ENCODE data around the gene MAGI2. TPM values are rescaled to one million over a fixed set of nuclear protein-coding genes. Genes with fewer than 3 reads are reported as not detected.

Gene MAGI2
- total RNA-seq, 3 donors from 2014 or later, result 9.8 to 22.7 (median 20.2) TPM

DNA sequence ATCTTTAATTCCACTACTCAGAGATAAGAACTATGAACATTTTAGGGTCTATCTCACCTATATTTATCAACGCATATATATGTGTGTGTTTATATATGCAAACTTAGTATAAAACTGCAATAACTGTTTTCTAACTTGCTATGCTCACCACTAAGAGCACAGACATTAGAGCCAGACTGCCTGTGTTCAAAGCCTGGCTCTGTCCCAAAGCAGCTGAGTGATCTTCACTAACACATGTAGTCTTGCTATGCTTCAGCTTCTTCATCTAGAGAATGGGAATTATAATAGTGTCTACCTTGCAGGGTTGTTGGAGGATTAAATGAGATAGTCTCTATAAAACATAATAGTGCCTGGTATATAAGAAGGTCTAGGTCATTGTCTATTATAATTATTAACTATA is 165.5 kb downstream of the MAGI2 start:
- no peak for DNase-seq (ENCODE audit: low spot score in 2 of 2)
- no peaks in the 10 kb centered on the region for H3K4me1 ChIP-seq
- H3K27me3 ChIP-seq, result no peaks in the 10 kb centered on the region
- H3K9me3 ChIP-seq, result no peaks in the 10 kb centered on the region
- no peak overlapping the region for H3K27ac ChIP-seq
- no peak overlapping the region for H3K4me3 ChIP-seq
- TF ChIP-seq, protein P1, sequence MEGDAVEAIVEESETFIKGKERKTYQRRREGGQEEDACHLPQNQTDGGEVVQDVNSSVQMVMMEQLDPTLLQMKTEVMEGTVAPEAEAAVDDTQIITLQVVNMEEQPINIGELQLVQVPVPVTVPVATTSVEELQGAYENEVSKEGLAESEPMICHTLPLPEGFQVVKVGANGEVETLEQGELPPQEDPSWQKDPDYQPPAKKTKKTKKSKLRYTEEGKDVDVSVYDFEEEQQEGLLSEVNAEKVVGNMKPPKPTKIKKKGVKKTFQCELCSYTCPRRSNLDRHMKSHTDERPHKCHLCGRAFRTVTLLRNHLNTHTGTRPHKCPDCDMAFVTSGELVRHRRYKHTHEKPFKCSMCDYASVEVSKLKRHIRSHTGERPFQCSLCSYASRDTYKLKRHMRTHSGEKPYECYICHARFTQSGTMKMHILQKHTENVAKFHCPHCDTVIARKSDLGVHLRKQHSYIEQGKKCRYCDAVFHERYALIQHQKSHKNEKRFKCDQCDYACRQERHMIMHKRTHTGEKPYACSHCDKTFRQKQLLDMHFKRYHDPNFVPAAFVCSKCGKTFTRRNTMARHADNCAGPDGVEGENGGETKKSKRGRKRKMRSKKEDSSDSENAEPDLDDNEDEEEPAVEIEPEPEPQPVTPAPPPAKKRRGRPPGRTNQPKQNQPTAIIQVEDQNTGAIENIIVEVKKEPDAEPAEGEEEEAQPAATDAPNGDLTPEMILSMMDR (IDR thresholded peaks at IDR 0.05), result no peak
- TF ChIP-seq POLR2A (IDR thresholded peaks at IDR 0.05), result no peak
- TF ChIP-seq POLR2AphosphoS5 (IDR thresholded peaks at IDR 0.05), result no peak
- H3K36me3 ChIP-seq, result no peaks in the 10 kb centered on the region
- intact Hi-C loops (cut with DNase I; ENCODE audit: low total_unique reads), result no loop called here

DNA sequence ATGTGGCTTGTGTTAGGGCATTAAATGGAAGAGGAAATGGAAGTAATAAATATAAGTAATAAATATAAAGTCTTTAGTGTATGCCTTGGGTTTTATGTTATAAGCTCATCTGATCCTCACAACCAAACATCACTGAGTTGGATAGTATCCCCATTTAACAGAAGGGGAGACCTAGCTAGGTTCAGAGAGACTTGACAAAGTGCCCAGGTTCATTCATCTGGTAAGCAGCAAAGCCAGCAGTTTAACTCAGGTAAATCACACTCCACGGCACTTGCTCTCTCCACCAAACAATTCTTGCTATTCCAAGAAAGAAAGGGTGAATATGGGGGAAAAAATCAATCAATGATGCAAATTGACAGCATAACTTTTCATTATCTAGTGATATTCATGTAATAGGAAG is 167.3 kb downstream of the MAGI2 start:
- intact Hi-C loops (cut with DNase I; ENCODE audit: low total_unique reads), result no loop called here
- no peak for TF ChIP-seq POLR2AphosphoS5 (IDR thresholded peaks at IDR 0.05)
- no peak for TF ChIP-seq POLR2A (IDR thresholded peaks at IDR 0.05)
- TF ChIP-seq, protein P1 (IDR thresholded peaks at IDR 0.05), result no peak
- no peak for DNase-seq (ENCODE audit: low spot score in 2 of 2)

DNA sequence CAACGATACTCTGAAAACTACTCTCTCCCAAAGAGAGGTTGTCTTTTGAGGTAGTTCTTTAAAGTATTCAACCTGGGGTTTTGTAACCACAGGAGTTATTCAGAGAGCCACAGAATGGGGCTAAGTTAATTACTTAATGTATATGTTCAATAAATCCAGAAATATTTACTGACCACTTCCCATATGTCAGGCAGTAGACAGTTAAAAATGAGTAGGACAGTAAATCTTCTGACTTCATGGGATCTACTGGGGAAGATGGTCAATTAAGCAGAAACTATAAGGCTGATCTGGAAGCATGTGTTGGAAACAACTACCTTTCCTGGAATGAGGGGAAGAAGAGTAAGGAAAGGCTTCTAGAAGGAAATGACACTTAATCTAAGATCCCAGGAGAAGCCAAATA is 167.7 kb downstream of the MAGI2 start:
- no peaks in the 10 kb centered on the region for H3K4me1 ChIP-seq
- TF ChIP-seq POLR2A (IDR thresholded peaks at IDR 0.05), result no peak
- no peak for TF ChIP-seq POLR2AphosphoS5 (IDR thresholded peaks at IDR 0.05)
- TF ChIP-seq, protein P1 (IDR thresholded peaks at IDR 0.05), result no peak
- no peak overlapping the region for H3K27ac ChIP-seq
- H3K4me3 ChIP-seq, result no peak overlapping the region
- no peaks in the 10 kb centered on the region for H3K27me3 ChIP-seq
- no peaks in the 10 kb centered on the region for H3K9me3 ChIP-seq
- DNase-seq (ENCODE audit: low spot score in 2 of 2), result no peak
- intact Hi-C loops (cut with DNase I; ENCODE audit: low total_unique reads), result no loop called here
- H3K36me3 ChIP-seq, result no peaks in the 10 kb centered on the region

More for the DNA sequence above, 167.3 kb downstream of the MAGI2 start:
- H3K36me3 ChIP-seq, result no peaks in the 10 kb centered on the region
- H3K27me3 ChIP-seq, result no peaks in the 10 kb centered on the region
- H3K27ac ChIP-seq, result no peak overlapping the region
- H3K4me1 ChIP-seq, result no peaks in the 10 kb centered on the region
- H3K9me3 ChIP-seq, result no peaks in the 10 kb centered on the region
- no peak overlapping the region for H3K4me3 ChIP-seq

DNA sequence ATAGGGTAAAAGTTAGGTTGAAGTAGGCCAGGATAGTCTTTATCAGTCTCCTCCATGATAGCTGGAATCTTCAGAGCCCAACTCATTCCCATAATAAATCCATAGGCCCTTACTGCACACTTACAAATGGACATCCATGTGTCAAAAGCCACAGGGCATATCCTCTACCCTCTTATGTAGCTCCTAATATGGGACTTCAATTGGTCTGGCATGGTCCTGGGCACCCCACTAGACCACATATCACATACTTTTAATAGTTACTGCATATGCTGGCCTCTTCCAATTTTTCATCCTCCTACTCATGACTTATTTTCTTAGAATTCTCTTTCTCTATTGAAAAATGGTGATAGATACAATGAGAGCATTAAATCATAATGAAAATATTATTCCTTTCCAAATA is 169.3 kb downstream of the MAGI2 start:
- Histone ChIP-seq H3K9me3 (no peaks in the 10 kb centered on the region), H3K27me3 (no peaks in the 10 kb centered on the region), H3K4me3 (no peak overlapping the region), H3K36me3 (no peaks in the 10 kb centered on the region), H3K27ac (no peak overlapping the region), H3K4me1 (no peaks in the 10 kb centered on the region)
- DNase-seq (ENCODE audit: low spot score in 2 of 2), result no peak
- intact Hi-C loops (cut with DNase I; ENCODE audit: low total_unique reads), result no loop called here
- TF ChIP-seq POLR2A (IDR thresholded peaks at IDR 0.05), result no peak
- TF ChIP-seq, protein P1 (IDR thresholded peaks at IDR 0.05), result no peak
- TF ChIP-seq POLR2AphosphoS5 (IDR thresholded peaks at IDR 0.05), result no peak

DNA sequence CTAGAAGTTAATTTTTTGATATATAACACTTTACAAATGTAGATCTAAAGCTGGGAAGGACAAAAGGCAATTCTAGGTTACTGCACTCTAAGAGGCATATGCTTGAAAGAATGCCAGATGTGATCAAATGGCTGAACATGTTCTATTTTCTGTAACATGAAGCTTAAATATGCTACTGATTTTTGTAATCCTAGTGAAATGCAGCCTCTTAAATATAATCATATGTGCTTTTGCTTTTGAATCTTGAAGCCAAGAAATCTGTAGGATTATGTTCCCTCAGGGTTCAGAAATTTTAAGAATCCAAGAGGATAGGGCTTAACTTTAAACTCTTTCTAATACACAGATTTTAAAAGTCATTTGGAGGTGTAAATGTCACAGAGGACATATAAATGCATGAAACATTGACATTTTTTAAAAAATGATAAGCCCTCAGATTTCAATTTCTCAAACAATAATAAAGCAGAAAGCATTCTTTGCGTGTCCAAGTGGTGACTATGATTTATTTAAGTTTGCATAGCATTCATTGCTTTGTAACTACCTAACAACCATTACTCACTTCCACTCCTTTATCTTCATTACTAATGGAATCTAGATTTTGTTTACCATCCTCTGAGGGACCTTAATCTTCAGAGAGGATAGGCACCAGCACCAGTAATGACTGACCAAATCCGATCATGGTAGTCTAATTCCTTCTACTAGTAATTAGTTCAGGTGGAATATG is 170.4 kb downstream of the MAGI2 start:
- no peak for DNase-seq (ENCODE audit: low spot score in 2 of 2)
- intact Hi-C loops (cut with DNase I; ENCODE audit: low total_unique reads), result no loop called here

More for the DNA sequence above, 170.4 kb downstream of the MAGI2 start:
- Histone ChIP-seq H3K27ac (no peak overlapping the region), H3K9me3 (no peaks in the 10 kb centered on the region), H3K4me1 (no peaks in the 10 kb centered on the region), H3K27me3 (no peaks in the 10 kb centered on the region), H3K36me3 (no peaks in the 10 kb centered on the region), H3K4me3 (no peak overlapping the region)
- TF ChIP-seq, protein P1 (IDR thresholded peaks at IDR 0.05), result no peak
- no peak for TF ChIP-seq POLR2AphosphoS5 (IDR thresholded peaks at IDR 0.05)
- TF ChIP-seq POLR2A (IDR thresholded peaks at IDR 0.05), result no peak

All from breast epithelium (tissue), 4 donors.